GM12878 (cell line): ENCODE data around the gene ACHE. TPM values are rescaled to one million over a fixed set of nuclear protein-coding genes. Genes with fewer than 3 reads are reported as not detected.

ENCODE experiments used
- CUX1 ChIP-seq: IDR thresholded peaks from 2 replicates; pipeline ENCODE4 v1.6.1; 2012; ENCODE audit warnings: improper control_type of control experiment, low read depth, low read length; ENCODE audit not compliant: insufficient replicate concordance
- KDM1A ChIP-seq: fragments of 200-600 bp; sonication (generic); IDR thresholded peaks from 2 replicates; pipeline ENCODE4 v1.6.1; 2016; ENCODE audit warnings: borderline replicate concordance
- MXI1 ChIP-seq: fragments of 150-350 bp; IDR thresholded peaks from 2 replicates; pipeline ENCODE4 v1.6.1; 2011; ENCODE audit warnings: low read depth, mild to moderate bottlenecking, inconsistent platforms, low read length, improper control_type of control experiment
- PKNOX1 ChIP-seq: fragments of 450-650 bp; IDR thresholded peaks from 2 replicates; pipeline ENCODE4 v1.6.1; 2016; ENCODE audit warnings: mild to moderate bottlenecking
- RAD51 ChIP-seq: fragments of 450-650 bp; IDR thresholded peaks from 2 replicates; pipeline ENCODE4 v1.6.1; 2016; ENCODE audit warnings: moderate library complexity, mild to moderate bottlenecking, inconsistent platforms
- polyA plus RNA-seq, 11 experiments: library from polyadenylated mRNA; depleted of rRNA in 4 of 11; unstranded in 6 of 11; stranded (reverse) in 5 of 11; fragments of >200 nt; fragmentation: Nextera tagmentation in 4 of 11; fragmentation: Illumina TruSeq in 1 of 11; extraction: Ambion mirVana in 4 of 11; extraction: Trizol in 1 of 11; gene quantifications; 1 replicate in 1 of 11; 2 replicates in 10 of 11; pipeline versions ENCODE4 v1.2.1 to v1.2.3, GENCODE V29; 2011 to 2016; ENCODE audit warnings: inconsistent platforms in 2 of 11, missing spikeins in 2 of 11, low read depth in 1 of 11
- total RNA-seq, 4 experiments: library from RNA; depleted of rRNA in 3 of 4; stranded (reverse); fragments of >200 nt in 3 of 4; fragmentation: Illumina TruSeq in 1 of 4; extraction: Trizol in 1 of 4; gene quantifications; 2 replicates each; pipeline versions ENCODE4 v1.2.1 to v1.2.3, GENCODE V29; 2013 to 2021

The ACHE gene
- total and polyA plus RNA-seq, 10 of the 15 experiments (the other 5 are each of a cell fraction or from before 2014, with no cell fraction given) = 0.07 to 5.1 (median 2.3) TPM; not detected in 1

GRCh38 chr7:100874577-100875355 is 20.9 kb downstream of the ACHE start, which contains the start of gene SRRT (continued):
- TF ChIP-seq CUX1 (no peak), KDM1A (no peak), PKNOX1 (peak; percentile 42), RAD51 (no peak), MXI1 (no peak; the same call in 1 of the 2 replicates)
